OCI-M2 (cell line): ENCODE results near the gene RABGAP1.
A peak's percentile ranks its signal among the peaks of the same experiment; 100 is the strongest.
"Not testable (repeated sequence)": the region's sequence is repeated elsewhere in the genome, so short reads cannot be mapped to it uniquely, and the experiment has no call there.

Experiments used
- DNase-seq: peaks from one replicate; lab custom pipeline; 2025; ENCODE audit not compliant: unreplicated experiment; lab: John Stamatoyannopoulos, UW

Gene RABGAP1

DNA sequence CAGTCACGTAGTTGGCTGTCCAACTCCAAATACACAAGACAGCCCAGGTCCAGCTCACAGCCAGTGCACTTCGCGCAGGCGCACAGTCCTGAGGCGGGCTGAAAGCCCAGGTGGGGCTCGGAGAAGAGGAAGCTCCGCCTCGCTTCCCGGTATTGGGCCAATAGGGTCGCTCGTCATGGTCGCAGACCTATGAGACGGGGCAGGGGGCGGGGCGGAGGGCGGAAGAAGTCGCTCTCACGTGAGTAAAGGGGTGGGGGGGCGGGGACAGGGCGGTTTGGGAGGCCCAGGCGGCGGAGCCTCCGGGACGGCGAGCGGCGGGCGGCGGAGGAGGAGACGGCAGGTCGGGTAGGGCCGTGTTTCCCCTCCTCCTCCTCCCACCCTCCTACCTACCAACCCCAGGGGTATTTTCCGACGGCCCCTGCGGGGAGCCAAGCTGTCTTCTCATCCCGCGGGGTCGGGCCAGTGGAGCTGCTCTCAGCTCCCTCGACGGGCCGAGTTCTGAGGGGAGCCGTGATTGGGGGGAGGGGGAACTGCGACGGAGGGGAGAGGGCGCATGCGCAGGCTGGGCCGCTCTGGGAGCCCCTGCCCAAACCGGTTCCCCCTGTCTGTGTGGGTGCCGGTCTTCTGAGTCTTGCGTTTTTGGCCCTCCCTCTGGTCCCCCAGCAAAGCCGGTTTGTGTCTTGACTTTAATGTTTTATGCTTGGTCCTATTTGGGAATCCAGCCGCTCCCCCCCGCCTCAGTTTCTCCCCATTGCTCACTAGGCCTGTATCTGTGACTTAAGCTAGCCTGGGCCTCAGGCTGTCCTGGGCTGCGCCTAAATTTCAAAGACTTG is at the start of gene RABGAP1:
Gene RABGAP1, plus strand, starts transcription at position 272 of the 833 bp plus-strand sequence. CDS start 16,040 bp downstream, outside the sequence.
- peak; percentile 71 for DNase-seq

DNA sequence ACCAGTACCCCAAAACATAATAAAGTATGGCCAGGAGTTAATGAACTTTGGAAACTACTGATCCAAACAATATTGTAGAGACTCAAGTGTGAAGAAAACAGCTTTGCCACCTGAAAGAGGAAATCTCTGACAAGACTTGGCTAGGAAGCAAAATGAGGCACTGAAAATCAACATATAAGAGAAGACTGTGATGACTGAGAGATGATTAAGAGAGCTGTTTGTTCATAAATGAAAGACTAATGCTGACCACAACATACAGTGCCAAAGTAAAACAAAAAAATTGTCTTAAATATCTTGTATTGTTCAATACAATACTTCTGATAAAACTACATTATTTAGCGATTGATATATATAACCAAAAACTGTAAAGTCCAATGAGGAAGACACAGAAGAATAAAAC is 42.9 kb upstream of the RABGAP1 start:
- no peak for DNase-seq

DNA sequence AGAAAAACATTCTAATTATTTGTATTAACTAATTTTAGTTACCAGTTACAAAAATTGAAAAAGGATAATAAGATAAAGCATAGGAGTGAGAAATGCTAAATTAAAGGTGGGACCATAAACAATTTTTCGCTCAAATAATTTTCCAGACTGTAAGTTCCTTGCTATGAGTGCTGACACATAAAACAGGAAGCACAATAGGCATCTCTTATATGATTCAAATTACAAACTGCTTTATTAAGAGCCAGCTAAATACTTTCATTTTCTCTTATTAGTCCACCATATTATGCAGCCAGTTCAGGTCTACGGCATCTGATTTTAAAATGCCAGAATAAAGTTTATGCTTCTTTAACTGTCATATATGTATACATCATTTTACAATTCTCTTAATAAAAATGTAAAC is 40.0 kb upstream of the RABGAP1 start:
- DNase-seq: no peak

DNA sequence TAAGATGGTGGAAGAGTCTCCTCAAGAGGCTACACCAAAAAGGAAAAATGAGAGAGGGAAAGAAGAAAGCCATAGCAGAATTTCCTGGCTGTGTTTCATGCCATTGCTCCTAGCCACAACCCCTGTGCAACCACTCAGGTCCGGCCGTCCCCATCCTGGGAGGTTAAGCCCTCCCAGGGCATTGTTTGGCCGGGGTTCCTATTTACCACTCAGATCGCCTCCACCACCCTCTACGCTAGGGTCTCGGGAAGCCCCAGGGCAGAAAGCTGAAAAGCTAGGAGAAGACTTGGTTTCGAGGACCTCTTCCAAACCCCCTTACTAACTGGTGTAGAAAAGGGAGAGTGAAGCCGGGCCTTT is 36.4 kb upstream of the RABGAP1 start:
- DNase-seq: no peak

DNA sequence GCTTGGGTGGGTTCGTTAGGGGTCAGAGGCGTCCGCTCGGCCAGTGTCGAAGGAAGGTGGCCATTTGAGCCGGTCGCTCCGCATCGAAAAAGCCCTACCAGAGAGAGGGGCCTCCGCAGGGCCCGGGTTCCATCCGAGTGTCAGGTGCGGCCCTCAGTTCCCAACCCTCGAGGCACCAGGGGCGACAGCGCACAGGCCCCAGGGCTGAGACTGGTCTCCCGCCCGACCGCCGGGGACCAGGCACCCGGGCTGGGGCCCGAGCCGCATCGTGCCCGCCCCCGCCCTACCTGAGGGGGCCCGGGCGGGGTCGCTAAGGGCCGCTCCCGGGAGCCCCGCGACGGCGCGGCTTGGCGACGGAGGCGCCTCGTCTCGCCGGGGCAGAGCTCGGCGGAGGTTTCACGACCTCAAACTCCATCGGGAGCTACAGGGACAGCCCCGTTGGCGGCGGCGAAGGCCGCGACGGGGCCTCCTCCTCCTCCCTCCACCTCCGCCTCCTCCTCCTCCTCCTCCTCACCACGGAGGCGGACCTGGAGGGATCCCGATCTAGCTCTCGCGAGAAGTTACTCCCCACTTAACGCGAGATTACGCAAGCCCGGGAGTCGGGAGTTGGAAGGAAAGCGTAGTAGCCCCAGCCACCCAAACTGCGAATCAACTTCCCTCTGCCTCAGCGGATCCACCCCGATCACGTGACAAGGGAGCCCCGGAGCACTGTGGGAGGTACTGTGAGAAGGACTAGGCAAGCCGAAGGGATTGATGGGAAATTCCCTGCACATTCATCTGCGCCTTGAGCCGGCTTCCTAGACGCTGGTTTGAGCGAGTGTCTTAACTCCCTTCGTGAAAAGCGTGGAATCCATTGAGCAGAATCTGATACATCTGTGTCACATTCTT is 35.8 kb upstream of the RABGAP1 start, which contains the start of gene RC3H2:
Gene RC3H2, minus strand, starts transcription at position 537 of the 888 bp plus-strand sequence. CDS start 7,850 bp downstream, outside the sequence.
- peak; percentile 89 for DNase-seq

DNA sequence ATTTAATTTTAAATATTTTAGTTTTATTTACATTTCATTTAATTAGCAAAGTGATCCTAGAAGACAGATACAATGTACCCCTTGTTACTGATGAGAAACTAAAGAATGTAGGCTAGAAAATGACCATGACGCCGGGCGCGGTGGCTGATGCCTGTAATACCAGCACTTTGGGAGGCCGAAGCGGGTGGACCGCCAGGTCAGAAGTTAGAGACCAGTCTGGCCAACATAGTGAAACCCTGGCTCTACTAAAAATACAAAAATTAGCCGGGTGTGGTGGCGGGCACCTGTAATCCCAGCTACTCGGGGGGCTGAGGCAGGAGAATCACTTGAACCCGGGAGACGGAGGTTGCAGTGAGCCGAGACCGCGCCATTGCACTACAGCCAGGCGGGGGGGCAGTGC is 34.7 kb upstream of the RABGAP1 start:
- not testable (repeated sequence) for DNase-seq

DNA sequence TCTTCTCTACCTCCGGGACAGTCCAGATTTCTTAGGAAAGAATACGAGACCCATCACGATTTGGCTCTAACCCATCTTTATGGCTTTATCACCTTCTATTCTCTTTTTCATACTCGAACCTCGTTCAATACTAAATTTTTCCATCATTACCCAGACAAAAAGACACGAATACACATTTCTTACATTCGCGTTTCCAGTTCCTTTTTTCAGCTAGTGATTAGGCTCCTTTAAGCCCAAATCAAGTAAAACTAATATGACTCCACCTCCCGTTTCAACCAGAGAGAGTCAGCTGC is 28.2 kb upstream of the RABGAP1 start:
- no peak for DNase-seq

DNA sequence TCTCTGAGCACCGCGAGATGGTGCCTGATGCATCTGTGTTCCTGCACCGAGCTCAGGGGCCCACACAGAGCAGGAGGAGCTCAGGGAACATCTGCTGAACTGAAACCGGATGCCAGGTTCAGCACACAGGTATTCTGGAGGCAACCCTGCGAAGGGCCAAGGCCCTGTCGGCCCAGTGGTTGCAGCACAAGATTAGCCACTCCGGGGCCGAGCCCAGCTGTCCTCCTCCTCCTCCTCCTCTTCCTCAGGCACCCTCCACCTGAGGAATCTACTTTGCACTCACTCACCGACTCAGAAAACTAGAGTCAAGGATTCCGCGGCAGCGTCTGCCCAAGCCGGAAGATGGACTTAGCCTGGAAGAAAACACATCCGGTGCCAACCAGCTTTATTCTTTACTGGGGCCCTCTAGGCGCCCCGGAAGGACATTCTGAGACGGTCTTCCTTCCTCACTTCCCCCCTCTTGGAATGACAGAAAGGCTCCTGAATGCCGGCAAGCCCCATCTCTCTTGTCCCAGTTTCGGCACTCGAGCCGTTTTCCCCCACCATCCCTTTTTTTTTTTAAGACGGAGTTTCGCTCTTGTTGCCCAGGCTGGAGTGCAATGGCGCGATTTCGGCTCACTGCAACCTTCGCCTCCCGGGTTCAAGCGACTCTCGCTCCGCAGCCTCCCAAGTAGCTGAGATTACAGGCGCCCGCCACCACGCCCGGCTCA is 27.7 kb upstream of the RABGAP1 start, which contains the start of gene ZBTB6:
Gene ZBTB6, minus strand, starts transcription at position 360 of the 710 bp plus-strand sequence. CDS start 1,251 bp downstream, outside the sequence.
- peak; percentile 53 for DNase-seq

DNA sequence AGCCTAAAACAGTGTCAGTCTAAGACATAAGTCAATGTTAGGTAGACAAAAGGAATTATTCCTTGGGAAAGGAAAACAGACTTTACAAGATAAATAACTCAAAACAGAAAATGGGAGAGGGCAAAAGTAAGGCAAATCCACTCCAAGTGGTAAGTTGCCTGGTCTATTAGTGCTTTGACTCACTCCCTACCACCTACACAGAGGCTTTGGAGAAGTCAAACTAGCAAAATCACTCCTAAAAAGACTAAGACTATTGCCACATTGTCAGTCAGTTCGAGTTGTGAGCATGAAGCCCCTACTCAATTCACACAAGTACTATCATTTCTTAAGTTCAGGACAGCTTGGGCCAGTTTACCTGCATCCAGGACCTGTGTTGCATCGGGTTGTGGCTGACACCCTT is 22.5 kb upstream of the RABGAP1 start:
- no peak for DNase-seq

DNA sequence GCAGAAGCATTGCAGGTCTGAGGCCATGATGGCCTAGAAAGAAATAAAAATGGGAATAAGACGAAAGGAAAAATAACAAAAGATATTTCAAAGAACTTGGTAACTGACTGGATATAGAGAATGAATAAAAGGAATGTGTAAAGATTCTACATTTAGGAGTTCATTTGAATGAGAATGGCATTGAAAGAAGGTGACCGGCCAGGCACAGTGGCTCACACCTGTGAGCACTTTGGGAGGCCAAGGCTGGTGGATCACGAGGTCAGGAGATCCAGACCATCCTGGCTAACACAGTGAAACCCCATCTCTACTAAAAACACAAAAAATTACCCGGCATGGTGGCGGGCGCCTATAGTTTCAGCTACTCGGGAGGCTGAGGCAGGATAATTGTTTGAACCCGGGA is 18.1 kb upstream of the RABGAP1 start:
- no peak for DNase-seq

DNA sequence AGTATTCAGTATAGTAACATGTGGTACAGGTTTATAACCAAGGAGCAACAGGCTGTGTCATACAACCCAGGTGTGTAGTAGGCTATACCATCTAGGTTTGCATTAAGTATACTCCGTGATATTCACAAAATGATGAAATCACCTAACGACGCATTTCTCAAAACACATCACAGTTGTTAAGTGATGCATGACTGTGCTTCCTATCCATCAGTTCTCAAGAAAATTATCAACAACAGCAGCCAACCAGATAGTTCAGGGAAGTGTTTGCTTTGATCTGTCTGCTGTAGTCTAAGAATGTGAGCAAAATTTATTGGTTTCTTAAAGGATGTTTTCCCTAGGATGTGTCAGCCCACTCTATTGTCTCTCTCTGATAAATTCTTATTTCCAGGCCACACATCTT is 16.9 kb upstream of the RABGAP1 start:
- no peak for DNase-seq

DNA sequence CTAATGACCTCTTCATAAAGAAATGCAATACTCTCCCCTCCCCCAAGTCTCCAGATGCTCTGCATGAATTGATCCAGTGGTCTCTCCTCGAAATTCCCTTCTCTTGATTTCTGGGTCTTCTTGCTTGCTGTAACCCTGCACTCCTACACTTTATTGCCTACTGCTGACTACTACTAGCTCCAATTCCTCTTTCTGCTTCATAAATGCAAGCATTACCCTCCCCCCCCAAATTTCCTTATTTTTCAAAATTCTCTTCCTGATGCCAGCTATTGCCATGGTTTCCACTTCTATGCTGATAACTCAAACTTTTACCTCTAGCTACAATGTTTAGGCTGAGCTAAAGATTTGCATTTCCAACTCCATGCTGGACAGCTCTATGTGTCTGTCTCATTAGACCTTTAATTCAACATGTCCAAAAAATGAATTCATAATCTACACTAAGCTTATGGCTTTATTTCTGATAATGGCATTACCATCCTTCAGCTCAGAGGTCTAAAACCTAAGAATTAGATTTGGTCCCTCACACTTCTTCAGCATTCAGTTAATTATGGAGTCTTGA is 10.9 kb upstream of the RABGAP1 start:
- DNase-seq: no peak

DNA sequence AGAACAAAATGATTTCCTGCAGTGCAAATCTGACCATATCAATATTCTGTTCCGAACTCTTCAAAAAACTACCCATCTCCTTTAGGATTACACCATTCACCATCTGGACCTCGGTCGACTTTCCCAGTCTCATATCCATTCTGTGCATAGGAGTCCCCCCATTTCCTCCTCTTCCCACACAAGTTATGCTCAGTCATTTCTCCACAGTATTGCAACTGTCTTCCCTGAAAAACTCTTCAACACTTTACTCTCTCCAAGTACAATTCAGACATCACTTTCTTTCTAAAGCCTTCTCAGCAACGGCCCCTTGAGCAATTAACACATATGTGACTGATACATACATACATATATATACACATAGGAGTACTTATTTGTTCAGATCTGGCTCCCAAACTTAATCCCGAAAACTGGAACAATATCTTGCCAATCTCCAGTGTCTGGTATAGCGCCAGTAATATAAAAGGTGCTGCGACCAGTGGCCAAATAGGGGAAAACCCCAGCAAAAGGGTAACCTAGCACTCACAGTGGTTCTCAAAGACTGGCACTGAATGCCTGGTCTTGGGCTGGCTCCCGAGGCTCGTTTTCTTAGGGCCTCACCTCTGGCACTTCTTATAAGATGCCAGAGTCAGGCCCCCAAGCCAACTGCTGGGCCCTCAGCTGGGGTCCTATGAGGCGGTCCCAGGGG is 10.1 kb upstream of the RABGAP1 start:
- no peak for DNase-seq

DNA sequence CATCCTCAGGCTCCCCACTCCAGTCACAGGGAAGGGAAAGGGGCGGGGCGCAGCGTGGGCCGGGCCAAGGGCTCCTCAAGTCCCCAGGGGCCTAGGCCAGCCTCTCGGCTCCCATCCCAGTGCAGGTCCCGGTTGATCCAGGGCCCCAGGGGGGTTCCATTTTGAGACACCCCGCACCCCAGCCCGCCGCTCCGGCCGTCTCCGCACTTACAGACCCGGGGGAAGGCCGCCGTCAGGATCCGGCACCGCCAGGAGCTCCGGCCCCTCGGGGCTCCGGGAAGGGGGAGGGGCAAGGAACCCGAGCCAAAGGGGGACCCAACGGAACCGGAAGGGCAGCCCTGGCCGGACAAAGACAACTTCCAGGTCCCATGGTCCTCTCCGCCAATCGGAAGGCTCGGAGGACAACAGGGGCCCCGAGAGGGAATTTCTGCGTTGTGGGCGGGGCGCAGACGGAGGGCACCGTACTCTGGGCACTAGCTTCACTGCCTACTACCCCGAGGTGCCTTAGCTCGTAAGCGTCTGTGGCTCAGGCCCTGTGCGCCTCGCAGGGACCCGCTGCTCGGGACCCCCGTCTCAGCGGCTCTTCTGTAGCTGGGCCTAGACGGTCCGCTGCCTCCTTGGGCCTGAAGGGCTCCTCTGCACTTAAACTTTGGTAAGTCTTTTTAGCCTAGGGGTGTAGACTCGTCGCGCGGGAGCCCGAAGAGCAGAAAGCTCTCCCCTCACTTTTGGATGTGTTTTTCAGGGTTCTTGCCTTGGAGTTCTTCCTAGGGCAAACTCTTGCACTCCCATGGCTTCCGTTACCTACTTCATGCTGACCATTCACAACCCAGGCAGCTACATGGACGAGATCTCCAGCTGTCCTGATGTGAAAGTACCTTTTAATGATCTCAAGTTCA is 9.3 kb upstream of the RABGAP1 start, which contains the start of gene ZBTB26:
Gene ZBTB26, minus strand, starts transcription at position 287 of the 896 bp plus-strand sequence. CDS start 11,578 bp downstream, outside the sequence.
- peak; percentile 43 for DNase-seq

DNA sequence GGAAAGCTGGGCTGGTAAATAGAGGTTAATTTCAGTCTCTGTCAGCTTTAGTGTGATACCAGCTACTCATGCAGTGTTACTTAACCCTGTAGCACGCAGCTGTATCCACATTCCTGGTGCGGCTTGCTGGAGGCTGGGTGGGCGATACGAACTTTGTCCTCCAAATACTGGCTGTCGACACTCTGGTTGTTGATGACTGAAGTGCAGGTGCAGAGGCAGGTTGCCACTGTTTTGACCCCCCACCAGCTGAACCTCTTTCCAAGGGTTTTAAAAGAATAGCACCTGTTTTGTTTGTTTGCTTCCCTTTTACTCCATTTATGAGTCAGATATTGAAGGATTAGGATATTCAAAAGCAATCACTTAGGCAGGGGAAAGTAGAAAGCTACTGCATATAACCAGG is 4.4 kb upstream of the RABGAP1 start:
- DNase-seq: no peak

DNA sequence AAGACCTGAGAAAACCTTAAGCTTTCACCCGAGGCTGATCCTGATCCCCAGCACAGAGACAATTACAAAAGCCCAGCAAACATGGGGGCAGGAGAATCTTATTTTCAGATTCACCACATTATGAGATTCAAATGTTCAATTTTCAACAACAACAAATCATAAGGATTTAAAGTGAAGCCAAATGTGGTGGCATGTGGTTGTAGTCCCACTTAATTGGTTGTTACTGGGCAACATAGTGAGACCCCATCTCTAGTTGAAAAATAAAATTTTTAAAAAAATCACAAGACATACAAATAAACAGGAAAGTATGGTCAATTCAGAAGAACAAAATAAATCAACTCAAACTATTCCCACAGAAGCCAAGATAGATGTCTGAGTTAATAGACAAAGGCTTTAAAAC is 3.9 kb upstream of the RABGAP1 start:
- no peak for DNase-seq

DNA sequence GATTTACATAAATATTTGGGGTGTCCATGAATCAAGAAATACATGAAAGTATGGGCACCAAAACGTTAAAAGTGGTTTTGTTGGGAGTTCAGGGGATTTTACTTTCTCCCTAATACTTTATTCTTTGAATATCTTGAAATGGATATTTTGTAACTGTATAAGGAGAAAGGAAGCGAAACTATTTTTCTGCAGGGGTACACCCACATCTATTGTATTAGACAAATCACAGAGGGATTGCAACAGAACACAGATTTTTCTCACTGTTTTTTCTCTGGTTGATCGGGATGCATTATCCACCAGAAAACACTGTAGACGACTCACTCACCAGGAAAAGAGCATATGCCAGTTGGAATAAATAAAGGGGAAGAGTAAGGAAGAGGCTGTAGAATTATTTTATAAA is 1.2 kb upstream of the RABGAP1 start:
- no peak for DNase-seq

DNA sequence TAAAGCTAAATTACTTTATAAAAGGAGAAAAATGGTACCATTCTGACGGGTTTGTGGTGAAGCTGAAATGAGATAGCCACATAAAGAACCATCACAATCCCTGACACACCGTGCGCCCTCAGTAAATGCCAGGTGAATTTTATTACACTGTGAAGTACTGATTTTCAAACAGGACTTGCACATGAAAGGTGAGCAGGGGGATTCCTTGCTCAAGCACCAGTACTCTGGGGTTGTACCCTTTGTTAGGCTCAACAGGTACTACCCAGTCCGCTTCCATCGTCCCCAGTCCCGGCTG is 419 bp upstream of the RABGAP1 start:
- DNase-seq: no peak

DNA sequence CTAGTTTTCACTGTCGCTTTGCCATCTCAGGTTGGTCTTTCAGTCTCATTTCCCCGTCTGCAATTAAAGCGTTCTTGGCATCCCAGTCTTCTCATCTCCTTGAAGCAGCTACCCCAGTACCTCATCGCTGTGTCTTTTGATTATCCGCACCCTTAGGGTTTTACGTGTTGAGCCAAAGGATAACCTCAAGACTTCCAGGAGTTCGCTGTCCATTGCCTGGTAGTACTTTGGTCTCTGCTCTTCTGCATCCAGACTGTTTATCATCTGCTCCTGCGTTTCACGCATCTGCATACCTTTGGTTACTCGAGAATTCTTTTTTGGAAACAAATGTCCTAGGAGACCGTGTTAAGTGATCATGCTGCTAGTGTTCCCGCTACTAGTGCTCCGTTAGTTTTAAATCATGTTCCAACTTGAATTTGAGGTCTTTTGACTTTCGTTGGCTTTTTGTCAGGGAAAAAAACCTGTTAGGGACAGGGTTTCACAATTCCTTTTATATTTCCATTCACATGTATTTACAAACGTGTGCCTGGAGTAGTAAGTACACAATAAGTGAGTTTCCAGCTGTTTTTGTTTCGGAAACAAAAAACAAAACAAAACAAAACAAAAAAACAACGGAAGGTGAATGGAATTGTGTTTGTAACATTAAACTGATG is 888 bp downstream of the RABGAP1 start:
- DNase-seq: no peak
